NT2/D1 (cell line): ENCODE data around the gene MAP3K5.

Source experiments
- SUZ12 ChIP-seq: IDR thresholded peaks from 2 replicates; pipeline ENCODE4 v1.6.1; 2011; ENCODE audit not compliant: insufficient read length, insufficient read depth; ENCODE audit errors: extremely low read depth
- YY1 ChIP-seq: IDR thresholded peaks from 2 replicates; pipeline ENCODE4 v1.6.1; 2011; ENCODE audit not compliant: insufficient read length, insufficient read depth
- ZNF274 ChIP-seq: IDR thresholded peaks from 2 replicates; pipeline ENCODE4 v1.6.1; 2011; ENCODE audit warnings: mild to moderate bottlenecking, low read depth, low read length

DNA sequence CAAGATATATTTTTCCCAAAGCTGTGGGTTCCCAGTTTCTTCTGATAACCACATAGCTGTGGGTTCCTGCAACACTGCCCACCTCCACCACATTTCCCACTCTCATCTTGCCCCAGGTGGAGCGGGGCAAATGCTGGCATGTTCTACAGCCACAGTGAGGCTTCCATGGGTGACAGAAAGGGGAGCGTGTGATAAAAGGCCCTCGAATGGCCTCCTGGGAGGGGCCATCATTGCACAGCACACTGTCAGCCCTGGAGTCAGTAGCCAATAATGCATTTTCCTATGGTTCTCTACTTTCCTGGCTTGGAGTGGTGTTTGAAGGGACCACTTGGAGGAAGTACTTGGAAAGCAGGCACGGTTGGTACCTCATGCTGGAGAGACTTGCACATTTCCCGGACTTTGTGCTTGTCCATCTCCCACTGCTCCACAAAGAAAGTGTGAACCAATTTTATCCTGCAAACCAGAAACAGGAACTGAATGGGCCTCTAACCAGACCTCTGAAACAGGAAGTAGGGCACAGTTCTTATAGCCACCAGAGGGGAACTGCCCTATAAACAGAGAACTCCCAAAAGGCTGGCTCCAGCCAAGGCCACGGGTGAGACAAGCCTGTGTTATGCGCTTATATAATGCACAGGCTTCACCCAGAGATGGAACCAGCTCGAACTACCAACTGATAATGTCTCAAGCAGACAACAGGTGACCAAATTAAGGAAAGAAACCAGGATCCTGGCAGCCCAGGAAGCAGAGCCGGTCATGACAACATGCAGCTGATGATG, 8.6 kb downstream of the MAP3K5 start:
- TF ChIP-seq YY1 (no peak), ZNF274 (no peak), SUZ12 (no peak)
